Measurements from ENCODE around the gene TBC1D3B. TPM values are rescaled to one million over a fixed set of nuclear protein-coding genes. Genes with fewer than 3 reads are reported as not detected.
"Not testable (repeated sequence)": the region's sequence is repeated elsewhere in the genome, so short reads cannot be mapped to it uniquely, and the experiment has no call there.

TBC1D3B gene
- total RNA-seq, 2 donors from 2014 or later, result not detected

DNA sequence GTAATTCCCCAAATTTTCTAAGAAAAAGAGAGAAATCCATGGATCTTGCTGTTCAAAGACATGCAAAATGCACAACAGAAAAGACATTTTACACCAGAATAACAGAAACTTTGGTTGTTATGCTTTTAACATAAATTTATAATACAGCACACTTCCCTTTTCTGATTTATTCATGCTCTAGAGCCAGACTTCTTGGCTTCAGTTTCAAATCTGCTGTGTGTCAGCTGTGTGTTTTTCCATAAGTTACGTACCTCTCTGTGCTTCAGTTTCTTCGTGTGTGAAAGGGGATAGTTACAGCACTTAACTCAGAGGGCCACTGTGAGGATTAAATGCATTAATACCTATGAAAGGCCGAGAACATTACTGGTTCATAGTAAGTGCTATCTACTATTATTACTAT, 26.9 kb upstream of the TBC1D3B start:
- WGBS, 2 donors, result 83 to 89% methylated on average over 3 of the region's 3 CpGs
- DNase-seq (no peak), ATAC-seq (no peak)
- no peak overlapping the region for H3K27ac ChIP-seq
- TF ChIP-seq, protein P1, sequence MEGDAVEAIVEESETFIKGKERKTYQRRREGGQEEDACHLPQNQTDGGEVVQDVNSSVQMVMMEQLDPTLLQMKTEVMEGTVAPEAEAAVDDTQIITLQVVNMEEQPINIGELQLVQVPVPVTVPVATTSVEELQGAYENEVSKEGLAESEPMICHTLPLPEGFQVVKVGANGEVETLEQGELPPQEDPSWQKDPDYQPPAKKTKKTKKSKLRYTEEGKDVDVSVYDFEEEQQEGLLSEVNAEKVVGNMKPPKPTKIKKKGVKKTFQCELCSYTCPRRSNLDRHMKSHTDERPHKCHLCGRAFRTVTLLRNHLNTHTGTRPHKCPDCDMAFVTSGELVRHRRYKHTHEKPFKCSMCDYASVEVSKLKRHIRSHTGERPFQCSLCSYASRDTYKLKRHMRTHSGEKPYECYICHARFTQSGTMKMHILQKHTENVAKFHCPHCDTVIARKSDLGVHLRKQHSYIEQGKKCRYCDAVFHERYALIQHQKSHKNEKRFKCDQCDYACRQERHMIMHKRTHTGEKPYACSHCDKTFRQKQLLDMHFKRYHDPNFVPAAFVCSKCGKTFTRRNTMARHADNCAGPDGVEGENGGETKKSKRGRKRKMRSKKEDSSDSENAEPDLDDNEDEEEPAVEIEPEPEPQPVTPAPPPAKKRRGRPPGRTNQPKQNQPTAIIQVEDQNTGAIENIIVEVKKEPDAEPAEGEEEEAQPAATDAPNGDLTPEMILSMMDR (IDR thresholded peaks at IDR 0.05), result no peak
- TF ChIP-seq POLR2A (IDR thresholded peaks at IDR 0.05), result no peak
- no peaks in the 10 kb centered on the region for H3K9me3 ChIP-seq
- no peaks in the 10 kb centered on the region for H3K36me3 ChIP-seq (replicated peaks in 1 of 2; ENCODE audit: insufficient read depth in 1 of 2, low read depth in 2 of 2)
- H3K27me3 ChIP-seq, result no peaks in the 10 kb centered on the region
- intact Hi-C loops (cut with DNase I), result no loop called here
- peaks cover 15% of the 10 kb centered on the region for H3K4me1 ChIP-seq
- no peak overlapping the region for H3K4me3 ChIP-seq

DNA sequence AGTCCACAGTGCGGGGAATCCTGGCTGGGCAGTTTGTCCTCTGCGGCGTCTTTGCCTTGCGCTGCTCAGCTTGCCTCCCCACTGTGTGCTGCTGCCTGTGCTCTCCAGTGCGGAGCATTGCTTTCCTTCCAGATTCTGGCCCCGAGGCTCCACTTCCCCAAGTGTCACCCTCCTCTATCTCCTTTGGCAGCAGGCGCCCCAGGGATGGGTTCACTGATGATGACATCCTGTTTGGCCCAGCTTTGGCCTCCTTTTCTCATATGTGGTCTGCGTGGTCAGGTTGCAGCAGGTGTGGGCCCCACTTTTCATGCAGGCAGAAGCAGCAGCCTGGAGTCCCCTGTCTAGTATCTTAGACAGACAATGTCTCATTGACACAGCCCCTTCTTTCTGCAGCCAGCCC, 25.1 kb upstream of the TBC1D3B start:
- H3K4me3 ChIP-seq; H3K36me3 ChIP-seq (replicated peaks in 1 of 2; ENCODE audit: insufficient read depth in 1 of 2, low read depth in 2 of 2); H3K9me3 ChIP-seq; DNase-seq; H3K27ac ChIP-seq; intact Hi-C loops (cut with DNase I); H3K27me3 ChIP-seq; ATAC-seq: not testable (repeated sequence)
- WGBS, 2 donors, result 75 to 86% methylated on average over 8 of the region's 8 CpGs
- peaks cover 15% of the 10 kb centered on the region for H3K4me1 ChIP-seq

DNA sequence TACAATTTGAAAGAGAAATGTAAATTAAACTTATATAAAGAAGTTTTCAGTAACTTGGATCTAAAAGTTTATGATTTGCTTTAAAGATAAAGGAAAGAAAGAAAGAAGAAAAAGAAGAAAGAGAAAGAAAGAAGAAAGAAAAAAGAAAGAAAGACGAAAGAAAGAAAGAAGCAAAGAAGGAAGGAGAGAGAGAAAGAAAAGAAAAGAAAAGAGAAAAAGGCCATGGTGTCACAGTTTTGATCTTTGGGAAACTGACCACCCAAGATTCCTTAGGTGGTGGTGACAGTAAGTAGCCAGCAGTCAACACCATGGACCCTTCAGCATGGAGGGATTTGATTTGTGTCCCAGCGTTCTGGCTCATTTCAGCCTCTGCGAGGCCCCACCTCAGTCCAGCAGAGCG, 24.7 kb upstream of the TBC1D3B start:
- H3K27ac ChIP-seq; H3K9me3 ChIP-seq; ATAC-seq; H3K4me3 ChIP-seq; H3K36me3 ChIP-seq (replicated peaks in 1 of 2; ENCODE audit: insufficient read depth in 1 of 2, low read depth in 2 of 2); H3K27me3 ChIP-seq; intact Hi-C loops (cut with DNase I); DNase-seq: not testable (repeated sequence)
- H3K4me1 ChIP-seq, result peaks cover 15% of the 10 kb centered on the region
- WGBS, 2 donors, result 80 to 86% methylated on average over 2 to 4 of the region's 4 CpGs

DNA sequence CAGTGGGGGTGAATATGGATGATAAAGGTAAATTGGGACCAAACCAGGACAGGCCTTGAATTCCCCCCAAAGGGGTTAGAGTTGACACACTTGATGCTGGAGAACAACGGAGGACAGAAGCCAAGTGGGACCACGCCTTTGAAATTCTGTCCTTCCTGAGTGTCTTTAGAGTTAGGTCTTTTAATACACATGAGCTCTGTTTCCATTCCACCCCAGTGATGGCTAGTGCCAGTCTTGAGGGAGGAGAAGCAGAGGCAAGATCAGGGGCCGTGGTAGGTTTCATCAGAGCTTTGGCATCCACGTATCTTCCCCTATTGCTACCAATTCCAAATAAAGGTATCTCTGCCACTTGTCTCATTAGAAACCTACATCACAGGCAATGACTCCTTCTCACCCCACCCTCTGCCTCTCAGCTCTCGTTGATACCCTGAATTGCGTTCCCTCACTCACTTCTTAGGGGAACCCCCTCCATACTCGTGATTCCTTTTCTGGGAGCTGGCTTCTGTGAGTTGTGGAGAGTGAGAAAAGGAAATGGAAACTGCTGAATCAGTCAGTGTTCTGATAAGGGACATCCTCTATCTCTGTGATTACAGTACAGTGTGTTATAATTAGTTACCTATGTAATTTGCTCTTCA, 22.5 kb upstream of the TBC1D3B start:
- intact Hi-C loops (cut with DNase I), result no loop called here

DNA sequence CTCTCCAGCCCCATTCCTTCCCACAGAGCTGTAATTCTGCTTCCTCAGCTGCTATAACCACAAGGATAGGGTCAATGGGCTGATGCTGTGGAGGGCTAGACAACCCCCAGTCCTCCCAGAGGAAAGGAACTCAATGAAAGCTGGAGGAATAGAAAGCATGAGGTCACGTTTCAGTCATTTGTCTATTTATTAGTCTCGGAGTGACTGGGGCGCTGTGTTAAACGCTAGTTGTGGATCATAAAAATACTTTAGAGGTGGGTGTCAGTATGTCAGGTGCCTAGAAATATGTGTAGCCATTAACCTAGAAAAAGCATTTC, 20.9 kb upstream of the TBC1D3B start:
- intact Hi-C loops (cut with DNase I), result no loop called here
- no peaks in the 10 kb centered on the region for H3K9me3 ChIP-seq
- TF ChIP-seq, protein P1 (IDR thresholded peaks at IDR 0.05), result no peak
- no peak for TF ChIP-seq POLR2A (IDR thresholded peaks at IDR 0.05)
- ATAC-seq, result no peak
- no peaks in the 10 kb centered on the region for H3K27me3 ChIP-seq
- no peak for DNase-seq
- H3K4me1 ChIP-seq, result no peaks in the 10 kb centered on the region
- no peaks in the 10 kb centered on the region for H3K36me3 ChIP-seq (replicated peaks in 1 of 2; ENCODE audit: insufficient read depth in 1 of 2, low read depth in 2 of 2)
- no peak overlapping the region for H3K4me3 ChIP-seq
- 46 to 54% methylated on average over 4 of the region's 4 CpGs for WGBS, 2 donors
- H3K27ac ChIP-seq, result no peak overlapping the region

More for the DNA sequence above, 22.5 kb upstream of the TBC1D3B start:
- TF ChIP-seq, protein P1 (IDR thresholded peaks at IDR 0.05), result no peak
- no peak for TF ChIP-seq POLR2A (IDR thresholded peaks at IDR 0.05)
- Histone ChIP-seq H3K36me3 (replicated peaks in 1 of 2; ENCODE audit: insufficient read depth in 1 of 2, low read depth in 2 of 2) (no peaks in the 10 kb centered on the region), H3K27me3 (no peaks in the 10 kb centered on the region), H3K27ac (no peak overlapping the region), H3K4me1 (no peaks in the 10 kb centered on the region), H3K4me3 (no peak overlapping the region), H3K9me3 (no peaks in the 10 kb centered on the region)
- no peak for DNase-seq
- ATAC-seq, result no peak
- WGBS, 2 donors, result 54 to 64% methylated on average over 7 of the region's 7 CpGs

DNA sequence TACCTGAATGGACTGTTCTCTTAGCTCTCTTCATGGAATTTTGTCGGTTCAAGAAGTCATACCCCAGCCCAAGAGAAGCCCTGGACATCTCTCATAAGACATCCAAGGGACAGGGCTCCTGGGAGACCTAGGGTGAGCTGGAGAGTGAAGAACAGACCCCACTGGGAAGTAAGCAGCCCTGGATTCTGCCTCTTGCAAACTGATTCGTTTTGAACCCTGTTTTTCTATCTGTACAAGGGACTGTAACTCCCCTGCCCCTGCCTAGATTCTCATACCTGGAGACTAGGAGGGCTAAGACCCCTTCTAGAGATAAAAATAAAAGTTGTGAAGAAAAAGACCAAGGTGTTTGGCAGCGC, 19.7 kb upstream of the TBC1D3B start:
- intact Hi-C loops (cut with DNase I), result no loop called here
- Histone ChIP-seq H3K27ac (no peak overlapping the region), H3K4me3 (no peak overlapping the region), H3K4me1 (no peaks in the 10 kb centered on the region), H3K9me3 (no peaks in the 10 kb centered on the region), H3K27me3 (no peaks in the 10 kb centered on the region), H3K36me3 (replicated peaks in 1 of 2; ENCODE audit: insufficient read depth in 1 of 2, low read depth in 2 of 2) (no peaks in the 10 kb centered on the region)
- DNase-seq (no peak), ATAC-seq (no peak)
- 56 to 58% methylated on average over 3 of the region's 3 CpGs for WGBS, 2 donors
- TF ChIP-seq POLR2A (IDR thresholded peaks at IDR 0.05), result no peak
- TF ChIP-seq, protein P1 (IDR thresholded peaks at IDR 0.05), result no peak

Data from body of pancreas (tissue), 4 donors.